ENCODE measurements around the gene DOCK11.

Gene DOCK11

GRCh38 chrX:118540342-118540741 lies 44.7 kb downstream of the DOCK11 start:
- Histone ChIP-seq H3K4me2 (ENCODE audit: low read length) (no peak overlapping the region), H3K9me3 (ENCODE audit: low read length) (no peaks in the 10 kb centered on the region), H3K4me1 (ENCODE audit: insufficient read depth, low read length, severe bottlenecking) (peaks cover 22% of the 10 kb centered on the region), H3K36me3 (ENCODE audit: insufficient read depth, low read length) (no peaks in the 10 kb centered on the region), H4K20me1 (ENCODE audit: insufficient read depth, low read length) (no peaks in the 10 kb centered on the region), H3K27me3 (ENCODE audit: insufficient read depth, low read length) (no peaks in the 10 kb centered on the region), H2AFZ (ENCODE audit: low read length) (no peak overlapping the region), H3K4me3 (ENCODE audit: low read depth, low read length, poor library complexity, severe bottlenecking) (no peak overlapping the region), H3F3A (ENCODE audit: insufficient read depth, low read length) (no peaks in the 10 kb centered on the region), H3K79me2 (ENCODE audit: insufficient read depth, low read length) (no peaks in the 10 kb centered on the region), H3K9me2 (ENCODE audit: low read depth, low read length) (no peaks in the 10 kb centered on the region), H3K9ac (ENCODE audit: low read length) (no peak overlapping the region), H3K27ac (ENCODE audit: low read depth, low read length, poor library complexity, severe bottlenecking) (no peak overlapping the region)
- TF ChIP-seq EZH2 (IDR thresholded peaks at IDR 0.05; ENCODE audit: borderline replicate concordance, low read length) = no peak
- TF ChIP-seq, protein P1, sequence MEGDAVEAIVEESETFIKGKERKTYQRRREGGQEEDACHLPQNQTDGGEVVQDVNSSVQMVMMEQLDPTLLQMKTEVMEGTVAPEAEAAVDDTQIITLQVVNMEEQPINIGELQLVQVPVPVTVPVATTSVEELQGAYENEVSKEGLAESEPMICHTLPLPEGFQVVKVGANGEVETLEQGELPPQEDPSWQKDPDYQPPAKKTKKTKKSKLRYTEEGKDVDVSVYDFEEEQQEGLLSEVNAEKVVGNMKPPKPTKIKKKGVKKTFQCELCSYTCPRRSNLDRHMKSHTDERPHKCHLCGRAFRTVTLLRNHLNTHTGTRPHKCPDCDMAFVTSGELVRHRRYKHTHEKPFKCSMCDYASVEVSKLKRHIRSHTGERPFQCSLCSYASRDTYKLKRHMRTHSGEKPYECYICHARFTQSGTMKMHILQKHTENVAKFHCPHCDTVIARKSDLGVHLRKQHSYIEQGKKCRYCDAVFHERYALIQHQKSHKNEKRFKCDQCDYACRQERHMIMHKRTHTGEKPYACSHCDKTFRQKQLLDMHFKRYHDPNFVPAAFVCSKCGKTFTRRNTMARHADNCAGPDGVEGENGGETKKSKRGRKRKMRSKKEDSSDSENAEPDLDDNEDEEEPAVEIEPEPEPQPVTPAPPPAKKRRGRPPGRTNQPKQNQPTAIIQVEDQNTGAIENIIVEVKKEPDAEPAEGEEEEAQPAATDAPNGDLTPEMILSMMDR (IDR thresholded peaks at IDR 0.05; ENCODE audit: low read length) = no peak

- Histone ChIP-seq H3K27me3 (ENCODE audit: insufficient read depth, low read length) (no peaks in the 10 kb centered on the region), H3K4me1 (ENCODE audit: insufficient read depth, low read length, severe bottlenecking) (peaks cover 12% of the 10 kb centered on the region), H4K20me1 (ENCODE audit: insufficient read depth, low read length) (no peaks in the 10 kb centered on the region), H3F3A (ENCODE audit: insufficient read depth, low read length) (no peaks in the 10 kb centered on the region), H2AFZ (ENCODE audit: low read length) (no peak overlapping the region), H3K27ac (ENCODE audit: low read depth, low read length, poor library complexity, severe bottlenecking) (no peak overlapping the region), H3K4me3 (ENCODE audit: low read depth, low read length, poor library complexity, severe bottlenecking) (no peak overlapping the region), H3K9me3 (ENCODE audit: low read length) (no peaks in the 10 kb centered on the region), H3K36me3 (ENCODE audit: insufficient read depth, low read length) (no peaks in the 10 kb centered on the region), H3K4me2 (ENCODE audit: low read length) (no peak overlapping the region), H3K79me2 (ENCODE audit: insufficient read depth, low read length) (no peaks in the 10 kb centered on the region), H3K9me2 (ENCODE audit: low read depth, low read length) (no peaks in the 10 kb centered on the region), H3K9ac (ENCODE audit: low read length) (no peak overlapping the region)
- TF ChIP-seq EZH2 (IDR thresholded peaks at IDR 0.05; ENCODE audit: borderline replicate concordance, low read length) = no peak
- TF ChIP-seq, protein P1 (IDR thresholded peaks at IDR 0.05; ENCODE audit: low read length) = no peak
Measured at GRCh38 chrX:118541482-118541881, 45.9 kb downstream of the DOCK11 start.

DNA sequence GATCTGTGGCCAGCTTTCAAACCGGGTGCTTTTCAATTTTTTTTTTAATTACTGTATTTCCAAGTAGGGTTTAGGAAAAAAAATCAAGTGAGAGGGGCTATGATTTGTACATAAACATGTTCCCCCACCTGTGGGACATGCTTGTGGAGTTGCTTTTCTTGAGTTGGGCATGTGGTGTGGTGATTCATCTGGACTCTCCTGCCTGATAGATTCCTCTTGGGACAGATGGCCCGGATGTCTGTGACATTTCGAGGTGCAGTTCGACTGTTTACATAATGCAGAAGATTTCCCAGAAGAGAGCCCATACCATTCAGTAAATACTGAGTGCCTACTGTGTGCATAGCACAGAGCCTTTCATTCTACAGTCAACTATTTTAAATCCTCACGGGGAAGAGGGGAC lies 49.9 kb downstream of the DOCK11 start:
- H3K4me3 ChIP-seq (ENCODE audit: low read depth, low read length, poor library complexity, severe bottlenecking) = no peak overlapping the region
- TF ChIP-seq, protein P1 (IDR thresholded peaks at IDR 0.05; ENCODE audit: low read length) = no peak
- no peak for TF ChIP-seq EZH2 (IDR thresholded peaks at IDR 0.05; ENCODE audit: borderline replicate concordance, low read length)
- no peaks in the 10 kb centered on the region for H3K9me3 ChIP-seq (ENCODE audit: low read length)
- no peaks in the 10 kb centered on the region for H3F3A ChIP-seq (ENCODE audit: insufficient read depth, low read length)
- no peak overlapping the region for H3K4me2 ChIP-seq (ENCODE audit: low read length)
- no peaks in the 10 kb centered on the region for H3K4me1 ChIP-seq (ENCODE audit: insufficient read depth, low read length, severe bottlenecking)
- no peaks in the 10 kb centered on the region for H3K79me2 ChIP-seq (ENCODE audit: insufficient read depth, low read length)
- no peak overlapping the region for H2AFZ ChIP-seq (ENCODE audit: low read length)
- no peaks in the 10 kb centered on the region for H3K9me2 ChIP-seq (ENCODE audit: low read depth, low read length)
- H3K9ac ChIP-seq (ENCODE audit: low read length) = no peak overlapping the region
- H3K27ac ChIP-seq (ENCODE audit: low read depth, low read length, poor library complexity, severe bottlenecking) = no peak overlapping the region
- no peaks in the 10 kb centered on the region for H3K27me3 ChIP-seq (ENCODE audit: insufficient read depth, low read length)
- H4K20me1 ChIP-seq (ENCODE audit: insufficient read depth, low read length) = no peaks in the 10 kb centered on the region
- 0 out of 2 replicates have a peak, but pooled peaks cover 5% of the 10 kb centered on the region for H3K36me3 ChIP-seq (ENCODE audit: insufficient read depth, low read length)
